HEK293 (cell line): ENCODE measurements around the gene NANS.
"Not testable (repeated sequence)": the region's sequence is repeated elsewhere in the genome, so short reads cannot be mapped to it uniquely, and the experiment has no call there.

Experiments
- CTCF ChIA-PET: fragments of 350-600 bp; formaldehyde crosslinking; extraction: SDS; loops from one replicate; lab custom pipeline; 2021; ENCODE audit warnings: antibody characterized with exemption; lab: Yijun Ruan, JAX
- POLR2A ChIA-PET: fragments of 300-600 bp; formaldehyde crosslinking; extraction: SDS; loops from one replicate; lab custom pipeline; 2020; ENCODE audit warnings: antibody characterized with exemption, inconsistent platforms; lab: Yijun Ruan, JAX
- H3K27ac ChIP-seq: fragments of 200-500 bp; sonication (Bioruptor generic); 2 replicates; pipeline ENCODE4 v1.5.1; 2014; ENCODE audit warnings: low read depth, low read length, control low read depth, inconsistent platforms; ENCODE audit errors: extremely low read depth
- H3K36me3 ChIP-seq, 2 experiments: fragments of 200-500 bp in 1 of 2; sonication (Bioruptor generic) in 1 of 2; 1 replicate in 1 of 2; 2 replicates in 1 of 2; pipeline ENCODE4 v1.5.1; 2014 to 2017; ENCODE audit warnings: inconsistent platforms in 2 of 2, low read length in 2 of 2; ENCODE audit not compliant: control insufficient read depth in 2 of 2, insufficient read depth in 1 of 2
- H3K4me1 ChIP-seq: fragments of 200-500 bp; sonication (Bioruptor generic); 2 replicates; pipeline ENCODE4 v1.5.1; 2014; ENCODE audit warnings: mild to moderate bottlenecking, low read length, inconsistent platforms; ENCODE audit not compliant: control insufficient read depth, insufficient read depth
- H3K4me3 ChIP-seq: 2 replicates; pipeline ENCODE4 v1.5.1; 2011; ENCODE audit warnings: low read depth, mild to moderate bottlenecking, control low read depth, low read length, moderate library complexity
- H3K9me3 ChIP-seq: fragments of 200-500 bp; sonication (Bioruptor generic); 2 replicates; pipeline ENCODE4 v1.5.1; 2014; ENCODE audit warnings: low read depth, low read length, inconsistent platforms; ENCODE audit not compliant: control insufficient read depth, insufficient read depth
- ZBTB48 ChIP-seq: fragments of 450-650 bp; formaldehyde crosslinking; IDR thresholded peaks from 2 replicates; pipeline ENCODE4 v1.5.1; 2016; ENCODE audit warnings: missing biosample characterization, missing genetic modification characterization
- ZBTB7A ChIP-seq: fragments of 450-650 bp; formaldehyde crosslinking; IDR thresholded peaks from 2 replicates; pipeline ENCODE4 v1.5.1; 2016; ENCODE audit warnings: low read depth, missing biosample characterization, missing genetic modification characterization
- ZNF121 ChIP-seq: fragments of 450-650 bp; formaldehyde crosslinking; IDR thresholded peaks from 2 replicates; pipeline ENCODE4 v1.5.1; 2016; ENCODE audit warnings: missing biosample characterization, missing genetic modification characterization
- ZNF138 ChIP-seq: fragments of 450-650 bp; formaldehyde crosslinking; IDR thresholded peaks from 2 replicates; pipeline ENCODE4 v1.5.1; 2016; ENCODE audit warnings: missing biosample characterization, missing genetic modification characterization, borderline replicate concordance
- ZNF146 ChIP-seq: fragments of 450-650 bp; formaldehyde crosslinking; IDR thresholded peaks from 2 replicates; pipeline ENCODE4 v1.5.1; 2016; ENCODE audit warnings: missing biosample characterization, missing genetic modification characterization
- ZNF157 ChIP-seq: fragments of 450-650 bp; formaldehyde crosslinking; IDR thresholded peaks from 2 replicates; pipeline ENCODE4 v1.5.1; 2016; ENCODE audit warnings: missing biosample characterization, missing genetic modification characterization
- ZNF311 ChIP-seq: fragments of 450-650 bp; formaldehyde crosslinking; IDR thresholded peaks from 2 replicates; pipeline ENCODE4 v1.5.1; 2017; ENCODE audit warnings: missing biosample characterization, missing genetic modification characterization, borderline replicate concordance
- ZNF404 ChIP-seq: fragments of 450-650 bp; formaldehyde crosslinking; IDR thresholded peaks from 2 replicates; pipeline ENCODE4 v1.5.1; 2017; ENCODE audit warnings: missing biosample characterization, missing genetic modification characterization
- ZNF544 ChIP-seq: fragments of 450-650 bp; formaldehyde crosslinking; IDR thresholded peaks from 2 replicates; pipeline ENCODE4 v1.5.0; 2017; ENCODE audit warnings: missing biosample characterization, missing genetic modification characterization
- ZNF596 ChIP-seq: fragments of 450-650 bp; IDR thresholded peaks from 2 replicates; pipeline ENCODE4 v1.5.0; 2018; ENCODE audit warnings: missing biosample characterization, mild to moderate bottlenecking, missing genetic modification characterization, moderate library complexity
- ZNF658 ChIP-seq: fragments of 450-650 bp; formaldehyde crosslinking; IDR thresholded peaks from 2 replicates; pipeline ENCODE4; 2016; ENCODE audit warnings: missing biosample characterization, missing genetic modification characterization
- ZNF692 ChIP-seq: fragments of 450-650 bp; formaldehyde crosslinking; IDR thresholded peaks from 2 replicates; pipeline ENCODE4 v1.5.1; 2016; ENCODE audit warnings: missing biosample characterization, missing genetic modification characterization
- ZNF747 ChIP-seq: fragments of 450-650 bp; formaldehyde crosslinking; IDR thresholded peaks from 2 replicates; pipeline ENCODE4 v1.5.1; 2016; ENCODE audit warnings: missing biosample characterization, missing genetic modification characterization
- ZNF76 ChIP-seq: fragments of 450-650 bp; formaldehyde crosslinking; IDR thresholded peaks from 2 replicates; pipeline ENCODE4; 2016; ENCODE audit warnings: low read depth, missing biosample characterization, missing genetic modification characterization, borderline replicate concordance
- ZSCAN18 ChIP-seq: fragments of 450-650 bp; formaldehyde crosslinking; IDR thresholded peaks from 2 replicates; pipeline ENCODE4 v1.5.1; 2016; ENCODE audit warnings: missing biosample characterization, missing genetic modification characterization

The NANS gene

GRCh38 chr9:98087420-98088354 lies 31.2 kb downstream of the NANS start:
- ChIA-PET CTCF (interaction anchor here (0.6 to 3.4 kb wide), 4 partner anchors 13 to 383 kb away, joined by 3 to 22 read pairs (median 3); no protein-coding TSS in a partner anchor), POLR2A (no interaction called here)
- H3K9me3 ChIP-seq: no peaks in the 10 kb centered on the region
- no peak overlapping the region for H3K27ac ChIP-seq
- H3K36me3 ChIP-seq: peaks cover 0 to 41% of the 10 kb centered on the region in 2 experiments; a peak in 1 of 3 replicates
- no peak for TF ChIP-seq ZNF311 (tag by site-specific recombination)
- no peak for TF ChIP-seq ZNF658 (tag by site-specific recombination)
- TF ChIP-seq ZNF157 (tag by site-specific recombination): no peak
- no peak for TF ChIP-seq ZNF747 (tag by site-specific recombination)
- no peak for TF ChIP-seq ZNF76 (tag by site-specific recombination)
- no peak for TF ChIP-seq ZNF121
- no peak for TF ChIP-seq ZBTB7A (tag by site-specific recombination)
- H3K4me1 ChIP-seq: no peaks in the 10 kb centered on the region; the same call in 1 of the 2 replicates
- no peak overlapping the region for H3K4me3 ChIP-seq

- H3K4me3 ChIP-seq, H3K9me3 ChIP-seq, H3K4me1 ChIP-seq, H3K27ac ChIP-seq: not testable (repeated sequence)
- ChIA-PET CTCF (interaction anchor here (1.2 kb wide), 1 partner anchor 145 kb away, joined by 3 read pairs; no protein-coding TSS in a partner anchor), POLR2A (interaction anchor here (0.6 kb wide), 1 partner anchor 20 kb away, joined by 8 read pairs; no protein-coding TSS in a partner anchor)
- peaks cover 0 to 31% of the 10 kb centered on the region in 2 experiments; a peak in 1 of 3 replicates for H3K36me3 ChIP-seq
Measured at GRCh38 chr9:98090674-98091073, 34.1 kb downstream of the NANS start.

GRCh38 chr9:98091735-98092612 lies 35.4 kb downstream of the NANS start:
- ChIA-PET POLR2A (interaction anchor here (0.6 kb wide), 1 partner anchor 56 kb away, joined by 7 read pairs; no protein-coding TSS in a partner anchor), CTCF (interaction anchor here (0.5 to 1.9 kb wide), 8 partner anchors 14 to 705 kb away, joined by 3 to 5 read pairs (median 3); no protein-coding TSS in a partner anchor)
- no peaks in the 10 kb centered on the region for H3K4me1 ChIP-seq
- TF ChIP-seq ZSCAN18 (tag by site-specific recombination) (no peak), ZNF146 (tag by site-specific recombination) (no peak), ZNF596 (tag by site-specific recombination) (no peak), ZNF692 (no peak), ZNF138 (no peak), ZBTB48 (tag by site-specific recombination) (no peak), ZNF544 (no peak), ZNF404 (tag by site-specific recombination) (no peak)
- no peak overlapping the region for H3K4me3 ChIP-seq
- no peaks in the 10 kb centered on the region for H3K9me3 ChIP-seq
- H3K27ac ChIP-seq: no peak overlapping the region
- peaks cover 0 to 29% of the 10 kb centered on the region in 2 experiments; a peak in 2 of 3 replicates for H3K36me3 ChIP-seq
